Measurements from ENCODE around the gene GSTM1.

GSTM1 gene

DNA sequence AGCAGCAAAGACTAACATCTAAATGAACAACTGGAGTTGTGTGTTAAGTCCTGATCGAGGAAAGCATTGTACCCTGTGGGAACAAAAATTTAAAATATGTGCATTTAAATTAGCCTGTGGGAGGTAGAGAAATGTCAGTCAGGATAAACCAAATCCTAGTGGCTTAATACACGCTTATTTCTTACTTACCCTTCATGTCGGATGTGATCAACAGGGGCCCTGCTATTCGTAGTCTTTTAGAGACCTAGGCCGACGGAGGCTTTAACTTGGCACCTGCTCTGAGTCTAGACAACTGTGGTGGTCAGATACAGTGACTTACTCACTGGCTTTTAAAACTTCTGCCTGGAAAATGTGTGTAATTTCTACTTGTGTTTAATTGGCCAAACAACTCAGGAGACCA lies 43.0 kb downstream of the GSTM1 start:
- TF ChIP-seq, protein P1, sequence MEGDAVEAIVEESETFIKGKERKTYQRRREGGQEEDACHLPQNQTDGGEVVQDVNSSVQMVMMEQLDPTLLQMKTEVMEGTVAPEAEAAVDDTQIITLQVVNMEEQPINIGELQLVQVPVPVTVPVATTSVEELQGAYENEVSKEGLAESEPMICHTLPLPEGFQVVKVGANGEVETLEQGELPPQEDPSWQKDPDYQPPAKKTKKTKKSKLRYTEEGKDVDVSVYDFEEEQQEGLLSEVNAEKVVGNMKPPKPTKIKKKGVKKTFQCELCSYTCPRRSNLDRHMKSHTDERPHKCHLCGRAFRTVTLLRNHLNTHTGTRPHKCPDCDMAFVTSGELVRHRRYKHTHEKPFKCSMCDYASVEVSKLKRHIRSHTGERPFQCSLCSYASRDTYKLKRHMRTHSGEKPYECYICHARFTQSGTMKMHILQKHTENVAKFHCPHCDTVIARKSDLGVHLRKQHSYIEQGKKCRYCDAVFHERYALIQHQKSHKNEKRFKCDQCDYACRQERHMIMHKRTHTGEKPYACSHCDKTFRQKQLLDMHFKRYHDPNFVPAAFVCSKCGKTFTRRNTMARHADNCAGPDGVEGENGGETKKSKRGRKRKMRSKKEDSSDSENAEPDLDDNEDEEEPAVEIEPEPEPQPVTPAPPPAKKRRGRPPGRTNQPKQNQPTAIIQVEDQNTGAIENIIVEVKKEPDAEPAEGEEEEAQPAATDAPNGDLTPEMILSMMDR (conservative IDR thresholded peaks at IDR 0.05; ENCODE audit: low read depth, low read length) = no peak
- no peak overlapping the region for H3K27ac ChIP-seq

DNA sequence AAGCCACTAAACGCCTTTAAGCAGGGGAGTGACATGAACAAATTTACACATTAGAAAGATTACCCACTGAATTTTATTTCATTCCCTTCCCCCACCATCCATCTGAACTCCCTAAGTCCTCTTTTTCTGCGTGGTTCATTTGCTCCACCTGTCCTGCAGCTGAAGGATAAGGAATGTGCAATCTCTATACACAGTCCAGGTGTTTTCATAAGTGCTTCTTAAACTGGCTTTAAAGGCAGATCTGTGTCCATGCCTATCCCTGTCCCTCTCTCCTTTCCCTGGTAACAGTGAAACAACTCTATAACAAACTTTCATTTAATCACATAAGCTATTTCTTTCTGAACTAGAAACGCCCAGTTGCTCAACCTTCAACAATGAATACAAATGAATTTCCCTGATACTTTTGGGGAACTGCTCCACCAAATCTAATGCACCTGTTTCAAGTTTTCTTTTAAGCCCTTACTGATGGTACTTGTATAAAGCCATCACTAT lies 44.8 kb downstream of the GSTM1 start:
- H3K4me3 ChIP-seq (IDR thresholded peaks at IDR 0.05; ENCODE audit: insufficient read depth, low read depth, low read length) = no peak overlapping the region
- no peak overlapping the region for H3K9ac ChIP-seq
- H3K4me2 ChIP-seq = no peak overlapping the region
- no peak overlapping the region for H3K27ac ChIP-seq
- H4K20me1 ChIP-seq (ENCODE audit: insufficient read depth) = no peaks in the 10 kb centered on the region
- no peaks in the 10 kb centered on the region for H3K27me3 ChIP-seq (ENCODE audit: insufficient read depth, low read depth)
- H2AFZ ChIP-seq (ENCODE audit: low read depth) = no peak overlapping the region
- TF ChIP-seq, protein P1 (conservative IDR thresholded peaks at IDR 0.05; ENCODE audit: low read depth, low read length) = no peak
- no peaks in the 10 kb centered on the region for H3K4me1 ChIP-seq (ENCODE audit: low read depth, poor library complexity, severe bottlenecking)
- H3K79me2 ChIP-seq (ENCODE audit: insufficient read depth, low read depth) = no peaks in the 10 kb centered on the region
- H3K36me3 ChIP-seq (ENCODE audit: insufficient read depth) = no peaks in the 10 kb centered on the region

More for the DNA sequence above, 43.0 kb downstream of the GSTM1 start:
- Histone ChIP-seq H2AFZ (ENCODE audit: low read depth) (no peak overlapping the region), H3K4me3 (IDR thresholded peaks at IDR 0.05; ENCODE audit: insufficient read depth, low read depth, low read length) (no peak overlapping the region), H3K4me1 (ENCODE audit: low read depth, poor library complexity, severe bottlenecking) (no peaks in the 10 kb centered on the region), H3K4me2 (no peak overlapping the region), H3K9ac (no peak overlapping the region), H3K36me3 (ENCODE audit: insufficient read depth) (no peaks in the 10 kb centered on the region), H4K20me1 (ENCODE audit: insufficient read depth) (no peaks in the 10 kb centered on the region), H3K27me3 (ENCODE audit: insufficient read depth, low read depth) (no peaks in the 10 kb centered on the region), H3K79me2 (ENCODE audit: insufficient read depth, low read depth) (no peaks in the 10 kb centered on the region)

DNA sequence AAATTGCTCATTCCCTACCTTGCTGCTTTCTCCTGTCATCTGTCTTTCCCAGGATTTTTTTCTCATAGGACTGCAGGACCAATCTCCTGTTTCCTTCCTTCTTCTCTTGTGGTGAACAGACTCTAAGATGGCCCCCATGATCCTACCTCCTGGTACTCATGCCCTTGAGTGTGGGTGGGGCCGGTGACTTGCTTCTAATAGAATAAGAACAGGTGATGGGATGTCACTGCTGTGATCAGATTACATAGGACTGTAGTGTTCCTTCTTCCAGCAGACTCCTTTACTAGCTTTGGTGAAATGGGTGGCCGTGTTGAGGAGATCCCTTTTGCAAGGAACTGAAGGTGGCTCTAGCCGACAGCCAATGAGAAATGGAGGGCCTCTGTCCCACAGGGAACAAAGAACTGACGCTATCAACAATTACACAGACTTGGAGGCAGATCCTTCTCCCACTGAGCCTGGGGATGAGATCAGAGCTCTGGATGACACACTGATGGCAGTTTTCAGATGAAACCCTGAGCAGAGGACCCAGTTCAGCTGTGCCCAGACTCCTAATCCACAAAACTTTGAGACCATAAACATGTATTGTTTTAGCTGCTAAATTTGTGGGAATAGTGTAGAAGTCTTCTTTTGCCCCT lies 45.7 kb downstream of the GSTM1 start:
- no peak overlapping the region for H2AFZ ChIP-seq (ENCODE audit: low read depth)
- no peaks in the 10 kb centered on the region for H3K27me3 ChIP-seq (ENCODE audit: insufficient read depth, low read depth)
- no peaks in the 10 kb centered on the region for H3K79me2 ChIP-seq (ENCODE audit: insufficient read depth, low read depth)
- H3K27ac ChIP-seq = no peak overlapping the region
- no peak overlapping the region for H3K9ac ChIP-seq
- no peaks in the 10 kb centered on the region for H3K4me1 ChIP-seq (ENCODE audit: low read depth, poor library complexity, severe bottlenecking)
- H3K36me3 ChIP-seq (ENCODE audit: insufficient read depth) = no peaks in the 10 kb centered on the region
- H4K20me1 ChIP-seq (ENCODE audit: insufficient read depth) = no peaks in the 10 kb centered on the region
- no peak overlapping the region for H3K4me2 ChIP-seq
- H3K4me3 ChIP-seq (IDR thresholded peaks at IDR 0.05; ENCODE audit: insufficient read depth, low read depth, low read length) = no peak overlapping the region
- TF ChIP-seq, protein P1 (conservative IDR thresholded peaks at IDR 0.05; ENCODE audit: low read depth, low read length) = no peak

DNA sequence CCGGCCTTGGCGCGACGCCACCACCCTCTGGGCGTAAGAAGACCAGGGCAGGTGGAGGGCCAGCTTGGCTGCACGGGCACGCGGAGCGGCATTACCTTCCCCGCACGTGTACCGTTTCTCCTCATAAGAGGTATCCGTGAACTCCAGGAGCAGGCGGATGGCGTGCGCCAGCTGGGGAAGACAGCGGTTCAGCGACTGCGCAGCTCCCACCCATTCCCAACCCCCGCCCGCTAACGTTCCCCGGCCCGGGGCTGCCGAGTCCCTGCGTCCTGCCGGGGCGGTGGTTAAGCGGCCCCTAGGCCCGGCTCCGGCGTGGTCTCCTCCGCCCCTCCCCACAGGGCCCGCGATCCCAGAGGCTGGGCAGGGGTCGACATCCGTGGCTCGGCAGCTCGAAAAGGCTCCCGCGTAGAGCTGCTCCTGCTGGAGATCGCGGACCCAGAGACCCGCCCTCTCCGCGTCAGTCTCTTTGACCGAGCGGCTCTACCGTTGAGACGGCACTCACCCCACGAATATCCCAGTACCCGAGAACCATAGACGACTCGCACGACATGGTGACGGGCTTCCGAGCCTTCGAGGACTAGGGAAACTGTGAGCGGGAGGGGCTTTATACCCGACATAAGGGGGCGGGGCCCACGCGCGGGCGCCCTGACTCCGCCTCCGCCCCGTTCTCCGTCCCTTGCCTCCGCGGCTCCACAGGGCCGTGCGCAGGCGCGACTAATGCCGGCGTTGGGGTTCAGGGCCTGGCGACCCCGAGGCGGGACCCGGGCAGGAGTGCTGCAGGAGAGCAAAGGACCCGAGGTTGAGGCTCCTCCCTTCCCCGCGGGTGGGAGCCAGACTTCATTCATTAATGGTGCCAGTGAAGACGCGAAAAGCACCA lies 52.4 kb downstream of the GSTM1 start:
- Histone ChIP-seq H3K27me3 (ENCODE audit: insufficient read depth, low read depth) (no peaks in the 10 kb centered on the region), H3K27ac (no peak overlapping the region), H2AFZ (ENCODE audit: low read depth) (peak overlapping the region; percentile 97), H3K4me1 (ENCODE audit: low read depth, poor library complexity, severe bottlenecking) (peaks cover 13% of the 10 kb centered on the region), H3K9ac (peak overlapping the region; percentile 49), H3K4me2 (peak overlapping the region; percentile 41), H3K79me2 (ENCODE audit: insufficient read depth, low read depth) (no peaks in the 10 kb centered on the region), H3K4me3 (IDR thresholded peaks at IDR 0.05; ENCODE audit: insufficient read depth, low read depth, low read length) (peak overlapping the region; percentile 95), H3K36me3 (ENCODE audit: insufficient read depth) (no peaks in the 10 kb centered on the region), H4K20me1 (ENCODE audit: insufficient read depth) (no peaks in the 10 kb centered on the region)
- TF ChIP-seq, protein P1 (conservative IDR thresholded peaks at IDR 0.05; ENCODE audit: low read depth, low read length) = no peak
